WTC11 (cell line): ENCODE data around the gene SEMA3F. TPM values are rescaled to one million over a fixed set of nuclear protein-coding genes. Genes with fewer than 3 reads are reported as not detected.

Source experiments
- ATAC-seq: fragments of 200-7000 bp; cut with Tn5 transposase; 2 replicates; pipeline ENCODE4 v1.10.0; 2021; ENCODE audit warnings: mild to moderate bottlenecking, moderate library complexity
- CTCF ChIA-PET: fragments of 300-600 bp; sonication (Branson Sonifier 250); formaldehyde crosslinking; loops from one replicate; lab custom pipeline; 2021; ENCODE audit warnings: antibody characterized with exemption; lab: Charles Lee
- POLR2A ChIA-PET: fragments of 350-600 bp; sonication (Branson Sonifier 250); formaldehyde crosslinking; loops from one replicate; lab custom pipeline; 2021; ENCODE audit warnings: antibody characterized with exemption; lab: Charles Lee
- DNase-seq: peaks from one replicate; pipeline ENCODE4 v3.0.0; 2021; ENCODE audit warnings: low spot score
- H3K27ac Mint-ChIP-seq: 2 replicates; pipeline ENCODE4 v1.8.0; 2021; ENCODE audit warnings: mixed read lengths
- H3K27me3 Mint-ChIP-seq: 2 replicates; pipeline ENCODE4 v1.8.0; 2021; ENCODE audit warnings: low read depth, mild to moderate bottlenecking, moderate library complexity, mixed read lengths
- H3K36me3 Mint-ChIP-seq: 2 replicates; pipeline ENCODE4 v1.8.0; 2021; ENCODE audit warnings: mixed read lengths
- H3K4me1 Mint-ChIP-seq: 2 replicates; pipeline ENCODE4 v1.8.0; 2022; ENCODE audit warnings: mixed read lengths
- H3K4me3 Mint-ChIP-seq: 2 replicates; pipeline ENCODE4 v1.8.0; 2021; ENCODE audit warnings: mild to moderate bottlenecking, moderate library complexity, mixed read lengths
- H3K9me3 Mint-ChIP-seq: 2 replicates; pipeline ENCODE4 v1.8.0; 2021; ENCODE audit warnings: mixed read lengths
- ELF4 ChIP-seq: sonication (generic); formaldehyde crosslinking; IDR thresholded peaks from 2 replicates; pipeline ENCODE4 v1.8.1; 2022; ENCODE audit warnings: low read depth, mild to moderate bottlenecking, moderate library complexity, missing genetic modification reagents
- GABPB1 ChIP-seq: sonication (generic); formaldehyde crosslinking; IDR thresholded peaks from 2 replicates; pipeline ENCODE4 v1.8.1; 2023; ENCODE audit warnings: mild to moderate bottlenecking, missing genetic modification reagents
- JAZF1 ChIP-seq: fragments of 250-450 bp; sonication (Bioruptor Pico); IDR thresholded peaks from 2 replicates; pipeline ENCODE4 v1.9.0; 2021; ENCODE audit warnings: moderate library complexity, mild to moderate bottlenecking, inconsistent platforms
- OVOL2 ChIP-seq: fragments of 250-450 bp; sonication (Bioruptor Pico); IDR thresholded peaks from 2 replicates; pipeline ENCODE4 v1.9.0; 2021; ENCODE audit warnings: mild to moderate bottlenecking, borderline replicate concordance
- PRRX2 ChIP-seq: fragments of 250-450 bp; sonication (Bioruptor Pico); IDR thresholded peaks from 2 replicates; pipeline ENCODE4 v1.8.0; 2021; ENCODE audit warnings: mild to moderate bottlenecking
- RELA ChIP-seq: sonication (generic); formaldehyde crosslinking; IDR thresholded peaks from 2 replicates; pipeline ENCODE4 v1.8.1; 2022; ENCODE audit warnings: missing genetic modification reagents, mild to moderate bottlenecking, borderline replicate concordance
- SMAD4 ChIP-seq: sonication (generic); formaldehyde crosslinking; IDR thresholded peaks from 2 replicates; pipeline ENCODE4 v1.8.0; 2022; ENCODE audit warnings: mild to moderate bottlenecking, missing genetic modification reagents
- TEAD4 ChIP-seq: sonication (generic); formaldehyde crosslinking; IDR thresholded peaks from 2 replicates; pipeline ENCODE4 v1.8.0; 2022; ENCODE audit warnings: mild to moderate bottlenecking, missing genetic modification reagents
- ZNF317 ChIP-seq: sonication (generic); formaldehyde crosslinking; IDR thresholded peaks from 2 replicates; pipeline ENCODE4 v1.8.1; 2023; ENCODE audit warnings: low read depth, mild to moderate bottlenecking, moderate library complexity, missing genetic modification reagents, borderline replicate concordance
- ZNF396 ChIP-seq: fragments of 250-450 bp; sonication (Bioruptor Pico); IDR thresholded peaks from 2 replicates; pipeline ENCODE4 v1.8.0; 2021; ENCODE audit warnings: mild to moderate bottlenecking, moderate library complexity, borderline replicate concordance
- total RNA-seq: library from RNA; stranded (reverse); gene quantifications from 3 replicates; pipeline ENCODE4 v1.2.3, GENCODE V29; 2021
- TF ChIP-seq, protein P1 (sequence below): sonication (generic); formaldehyde crosslinking; IDR thresholded peaks from 2 replicates; pipeline ENCODE4 v1.8.1; 2023; ENCODE audit warnings: mild to moderate bottlenecking, missing genetic modification reagents
- TF ChIP-seq, protein P2 (sequence below): sonication (generic); formaldehyde crosslinking; conservative IDR thresholded peaks from 2 replicates; pipeline ENCODE4 v1.8.1; 2023; ENCODE audit warnings: mild to moderate bottlenecking, low read depth, missing genetic modification reagents, moderate library complexity
- TF ChIP-seq, protein P3 (sequence below): fragments of 250-450 bp; sonication (Bioruptor Pico); IDR thresholded peaks from 2 replicates; pipeline ENCODE4 v1.9.0; 2021; ENCODE audit warnings: mild to moderate bottlenecking
- TF ChIP-seq, protein P4 (sequence below): sonication (generic); formaldehyde crosslinking; IDR thresholded peaks from 2 replicates; pipeline ENCODE4 v1.8.1; 2022; ENCODE audit warnings: low read depth, missing genetic modification reagents, borderline replicate concordance
- TF ChIP-seq, protein P5 (sequence below): sonication (generic); formaldehyde crosslinking; IDR thresholded peaks from 2 replicates; pipeline ENCODE4 v1.8.0; 2022; ENCODE audit warnings: mild to moderate bottlenecking, missing genetic modification reagents
- TF ChIP-seq, protein P6 (sequence below): sonication (generic); formaldehyde crosslinking; conservative IDR thresholded peaks from 2 replicates; pipeline ENCODE4 v1.8.1; 2022; ENCODE audit warnings: mild to moderate bottlenecking, missing genetic modification reagents

SEMA3F gene
- total RNA-seq, 1 experiment from 2014 or later, result 49.0 TPM

DNA sequence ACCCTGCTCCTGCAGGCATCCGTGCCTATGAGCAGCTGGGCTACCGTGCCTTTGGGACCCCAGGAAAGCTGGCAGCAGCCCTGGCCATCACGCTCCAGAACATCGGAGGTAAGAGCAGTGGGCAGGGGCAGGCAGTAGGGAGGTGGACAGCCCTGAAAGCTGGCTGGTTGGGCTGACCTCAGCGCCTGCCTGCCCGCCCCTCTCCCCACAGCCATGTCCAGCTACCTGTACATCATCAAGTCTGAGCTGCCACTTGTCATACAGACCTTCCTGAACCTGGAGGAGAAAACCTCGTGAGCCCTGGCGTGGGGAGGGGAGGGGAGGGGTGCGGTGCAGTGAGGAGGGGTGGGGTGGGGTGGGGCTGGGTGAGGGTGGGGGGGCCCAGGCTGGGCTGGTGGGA, 60.4 kb downstream of the SEMA3F start:
- peaks cover 6% of the 10 kb centered on the region; the same call in 1 of the 2 replicates for H3K4me1 Mint-ChIP-seq
- POLR2A ChIA-PET, result no interaction called here
- CTCF ChIA-PET, result interaction anchor here (0.7 to 17.1 kb wide), 11 partner anchors 9 to 54 kb away, joined by 3 to 604 read pairs (median 4); partner anchors contain the start of genes GNAT1 and SLC38A3
- no peaks in the 10 kb centered on the region for H3K36me3 Mint-ChIP-seq
- ATAC-seq, result no peak
- DNase-seq, result no peak
- no peak overlapping the region for H3K27ac Mint-ChIP-seq
- H3K27me3 Mint-ChIP-seq, result no peaks in the 10 kb centered on the region
- H3K4me3 Mint-ChIP-seq, result no peak overlapping the region
- TF ChIP-seq, protein P1, sequence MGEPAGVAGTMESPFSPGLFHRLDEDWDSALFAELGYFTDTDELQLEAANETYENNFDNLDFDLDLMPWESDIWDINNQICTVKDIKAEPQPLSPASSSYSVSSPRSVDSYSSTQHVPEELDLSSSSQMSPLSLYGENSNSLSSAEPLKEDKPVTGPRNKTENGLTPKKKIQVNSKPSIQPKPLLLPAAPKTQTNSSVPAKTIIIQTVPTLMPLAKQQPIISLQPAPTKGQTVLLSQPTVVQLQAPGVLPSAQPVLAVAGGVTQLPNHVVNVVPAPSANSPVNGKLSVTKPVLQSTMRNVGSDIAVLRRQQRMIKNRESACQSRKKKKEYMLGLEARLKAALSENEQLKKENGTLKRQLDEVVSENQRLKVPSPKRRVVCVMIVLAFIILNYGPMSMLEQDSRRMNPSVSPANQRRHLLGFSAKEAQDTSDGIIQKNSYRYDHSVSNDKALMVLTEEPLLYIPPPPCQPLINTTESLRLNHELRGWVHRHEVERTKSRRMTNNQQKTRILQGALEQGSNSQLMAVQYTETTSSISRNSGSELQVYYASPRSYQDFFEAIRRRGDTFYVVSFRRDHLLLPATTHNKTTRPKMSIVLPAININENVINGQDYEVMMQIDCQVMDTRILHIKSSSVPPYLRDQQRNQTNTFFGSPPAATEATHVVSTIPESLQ (CRISPR knock-in tag), result no peak
- TF ChIP-seq OVOL2 (CRISPR knock-in tag) (no peak), ZNF317 (no peak), TEAD4 (CRISPR knock-in tag) (no peak), RELA (no peak)
- TF ChIP-seq, protein P2, sequence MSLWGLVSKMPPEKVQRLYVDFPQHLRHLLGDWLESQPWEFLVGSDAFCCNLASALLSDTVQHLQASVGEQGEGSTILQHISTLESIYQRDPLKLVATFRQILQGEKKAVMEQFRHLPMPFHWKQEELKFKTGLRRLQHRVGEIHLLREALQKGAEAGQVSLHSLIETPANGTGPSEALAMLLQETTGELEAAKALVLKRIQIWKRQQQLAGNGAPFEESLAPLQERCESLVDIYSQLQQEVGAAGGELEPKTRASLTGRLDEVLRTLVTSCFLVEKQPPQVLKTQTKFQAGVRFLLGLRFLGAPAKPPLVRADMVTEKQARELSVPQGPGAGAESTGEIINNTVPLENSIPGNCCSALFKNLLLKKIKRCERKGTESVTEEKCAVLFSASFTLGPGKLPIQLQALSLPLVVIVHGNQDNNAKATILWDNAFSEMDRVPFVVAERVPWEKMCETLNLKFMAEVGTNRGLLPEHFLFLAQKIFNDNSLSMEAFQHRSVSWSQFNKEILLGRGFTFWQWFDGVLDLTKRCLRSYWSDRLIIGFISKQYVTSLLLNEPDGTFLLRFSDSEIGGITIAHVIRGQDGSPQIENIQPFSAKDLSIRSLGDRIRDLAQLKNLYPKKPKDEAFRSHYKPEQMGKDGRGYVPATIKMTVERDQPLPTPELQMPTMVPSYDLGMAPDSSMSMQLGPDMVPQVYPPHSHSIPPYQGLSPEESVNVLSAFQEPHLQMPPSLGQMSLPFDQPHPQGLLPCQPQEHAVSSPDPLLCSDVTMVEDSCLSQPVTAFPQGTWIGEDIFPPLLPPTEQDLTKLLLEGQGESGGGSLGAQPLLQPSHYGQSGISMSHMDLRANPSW (CRISPR knock-in tag), result no peak
- TF ChIP-seq, all 79 proteins: peak for 0
- H3K9me3 Mint-ChIP-seq, result no peaks in the 10 kb centered on the region

DNA sequence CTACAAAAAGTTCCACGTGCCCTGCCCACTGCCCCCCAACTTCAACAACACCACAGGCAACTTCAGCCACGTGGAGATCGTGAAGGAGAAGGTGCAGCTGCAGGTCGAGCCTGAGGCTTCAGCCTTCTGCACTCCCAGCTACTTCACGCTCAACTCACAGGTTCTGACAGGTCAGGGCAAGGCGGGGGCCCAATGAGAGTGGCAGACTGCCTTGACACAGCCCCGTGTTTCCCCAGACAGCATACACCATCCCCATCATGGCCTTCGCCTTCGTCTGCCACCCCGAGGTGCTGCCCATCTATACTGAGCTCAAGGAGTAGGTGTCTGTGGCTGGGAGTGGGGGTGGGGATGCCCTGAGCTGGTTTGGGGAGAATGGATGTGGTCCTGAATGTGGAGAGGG, 62.6 kb downstream of the SEMA3F start:
- TF ChIP-seq, protein P3, sequence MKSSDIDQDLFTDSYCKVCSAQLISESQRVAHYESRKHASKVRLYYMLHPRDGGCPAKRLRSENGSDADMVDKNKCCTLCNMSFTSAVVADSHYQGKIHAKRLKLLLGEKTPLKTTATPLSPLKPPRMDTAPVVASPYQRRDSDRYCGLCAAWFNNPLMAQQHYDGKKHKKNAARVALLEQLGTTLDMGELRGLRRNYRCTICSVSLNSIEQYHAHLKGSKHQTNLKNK (CRISPR knock-in tag), result no peak
- TF ChIP-seq, protein P4, sequence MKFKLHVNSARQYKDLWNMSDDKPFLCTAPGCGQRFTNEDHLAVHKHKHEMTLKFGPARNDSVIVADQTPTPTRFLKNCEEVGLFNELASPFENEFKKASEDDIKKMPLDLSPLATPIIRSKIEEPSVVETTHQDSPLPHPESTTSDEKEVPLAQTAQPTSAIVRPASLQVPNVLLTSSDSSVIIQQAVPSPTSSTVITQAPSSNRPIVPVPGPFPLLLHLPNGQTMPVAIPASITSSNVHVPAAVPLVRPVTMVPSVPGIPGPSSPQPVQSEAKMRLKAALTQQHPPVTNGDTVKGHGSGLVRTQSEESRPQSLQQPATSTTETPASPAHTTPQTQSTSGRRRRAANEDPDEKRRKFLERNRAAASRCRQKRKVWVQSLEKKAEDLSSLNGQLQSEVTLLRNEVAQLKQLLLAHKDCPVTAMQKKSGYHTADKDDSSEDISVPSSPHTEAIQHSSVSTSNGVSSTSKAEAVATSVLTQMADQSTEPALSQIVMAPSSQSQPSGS (CRISPR knock-in tag), result no peak
- TF ChIP-seq SMAD4 (CRISPR knock-in tag), result no peak
- TF ChIP-seq JAZF1 (CRISPR knock-in tag), result no peak
- no peak for TF ChIP-seq ELF4 (CRISPR knock-in tag)
- TF ChIP-seq, protein P5, sequence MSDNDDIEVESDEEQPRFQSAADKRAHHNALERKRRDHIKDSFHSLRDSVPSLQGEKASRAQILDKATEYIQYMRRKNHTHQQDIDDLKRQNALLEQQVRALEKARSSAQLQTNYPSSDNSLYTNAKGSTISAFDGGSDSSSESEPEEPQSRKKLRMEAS, result no peak
- no peak for TF ChIP-seq PRRX2 (CRISPR knock-in tag)
- TF ChIP-seq OVOL2 (CRISPR knock-in tag), result no peak
- TF ChIP-seq, protein P2 (CRISPR knock-in tag), result no peak
- TF ChIP-seq, protein P6, sequence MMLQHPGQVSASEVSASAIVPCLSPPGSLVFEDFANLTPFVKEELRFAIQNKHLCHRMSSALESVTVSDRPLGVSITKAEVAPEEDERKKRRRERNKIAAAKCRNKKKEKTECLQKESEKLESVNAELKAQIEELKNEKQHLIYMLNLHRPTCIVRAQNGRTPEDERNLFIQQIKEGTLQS (CRISPR knock-in tag), result no peak
- no peak for TF ChIP-seq ZNF396 (CRISPR knock-in tag)
- no peak for TF ChIP-seq GABPB1 (CRISPR knock-in tag)
- H3K36me3 Mint-ChIP-seq, result no peaks in the 10 kb centered on the region
- H3K4me1 Mint-ChIP-seq, result no peaks in the 10 kb centered on the region
- H3K27ac Mint-ChIP-seq, result no peak overlapping the region
- ChIA-PET POLR2A (interaction anchor here (0.6 to 1.0 kb wide), 2 partner anchors 11 to 33 kb away, joined by 3 read pairs; no protein-coding TSS in a partner anchor), CTCF (interaction anchor here (0.6 to 17.1 kb wide), 8 partner anchors 8 to 104 kb away, joined by 3 to 604 read pairs (median 3); partner anchors contain the start of genes GNAT1 and SLC38A3)
- H3K4me3 Mint-ChIP-seq, result no peak overlapping the region
- ATAC-seq (no peak), DNase-seq (no peak)
- no peaks in the 10 kb centered on the region for H3K27me3 Mint-ChIP-seq
- no peaks in the 10 kb centered on the region for H3K9me3 Mint-ChIP-seq
